HG02798 (cell line): ENCODE results near the gene SSBP2.
"Not testable (repeated sequence)": the region's sequence is repeated elsewhere in the genome, so short reads cannot be mapped to it uniquely, and the experiment has no call there.

Experiments
- ATAC-seq: cut with Tn5 transposase; IDR thresholded peaks from one replicate; pipeline ENCODE4 v1.9.1; 2021; ENCODE audit warnings: mild to moderate bottlenecking; ENCODE audit not compliant: unreplicated experiment, poor library complexity

The SSBP2 gene

DNA sequence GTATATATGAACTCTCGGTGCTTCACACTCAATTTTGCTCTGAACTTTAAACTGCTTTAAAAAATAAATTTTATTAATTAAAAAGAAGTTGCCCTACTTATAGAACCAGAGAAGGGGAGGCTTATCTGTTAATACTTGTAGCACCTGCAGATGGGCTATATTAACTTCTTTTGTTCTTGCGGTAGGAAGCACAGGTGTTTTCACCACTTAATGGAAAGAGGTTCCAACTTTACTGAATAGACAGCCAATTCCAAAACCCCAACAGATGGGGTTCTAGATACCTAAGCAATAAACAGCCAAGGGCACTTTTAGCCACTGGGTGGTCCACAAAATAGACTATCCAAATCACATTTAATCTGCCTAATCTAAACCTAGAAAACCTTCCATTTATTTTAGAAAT lies 65.4 kb downstream of the SSBP2 start:
- ATAC-seq, result no peak

DNA sequence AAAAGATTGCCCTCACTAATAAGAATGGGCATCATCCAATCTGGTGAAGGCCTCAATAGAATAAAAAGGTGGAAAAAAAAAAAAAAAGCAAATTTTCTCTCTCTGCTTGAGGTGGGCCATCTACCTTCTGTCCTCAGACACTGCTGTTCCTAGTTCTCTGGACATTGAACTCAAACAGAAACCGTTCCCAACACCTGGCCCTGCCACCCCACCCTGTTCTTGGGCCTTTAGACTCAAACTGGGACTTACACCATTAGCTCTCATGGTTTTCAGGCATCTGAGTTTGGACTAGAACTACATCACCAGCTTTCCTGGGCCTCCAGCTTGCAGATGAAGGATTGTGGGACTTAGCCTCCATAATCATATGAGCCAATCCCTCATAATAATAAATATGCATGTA lies 71.0 kb downstream of the SSBP2 start:
- no peak for ATAC-seq

DNA sequence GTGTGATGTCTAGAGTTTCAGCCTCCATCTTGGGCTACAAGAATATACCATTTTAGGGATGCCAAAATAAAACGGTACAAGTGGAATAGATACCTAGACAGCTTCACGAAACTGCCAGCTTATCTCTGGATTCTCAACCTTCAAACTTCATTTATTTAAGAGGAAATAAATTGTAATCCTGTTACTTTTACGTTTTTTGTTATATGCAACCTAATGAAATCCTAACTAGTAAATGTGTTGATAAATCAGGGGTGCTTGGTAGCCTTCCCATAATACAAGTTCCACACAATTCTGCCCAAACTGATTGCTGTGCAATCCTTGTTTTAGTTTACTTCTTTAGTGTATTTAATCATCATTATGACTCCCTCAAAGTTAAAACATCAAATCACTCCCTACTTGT lies 75.5 kb downstream of the SSBP2 start:
- ATAC-seq, result no peak

DNA sequence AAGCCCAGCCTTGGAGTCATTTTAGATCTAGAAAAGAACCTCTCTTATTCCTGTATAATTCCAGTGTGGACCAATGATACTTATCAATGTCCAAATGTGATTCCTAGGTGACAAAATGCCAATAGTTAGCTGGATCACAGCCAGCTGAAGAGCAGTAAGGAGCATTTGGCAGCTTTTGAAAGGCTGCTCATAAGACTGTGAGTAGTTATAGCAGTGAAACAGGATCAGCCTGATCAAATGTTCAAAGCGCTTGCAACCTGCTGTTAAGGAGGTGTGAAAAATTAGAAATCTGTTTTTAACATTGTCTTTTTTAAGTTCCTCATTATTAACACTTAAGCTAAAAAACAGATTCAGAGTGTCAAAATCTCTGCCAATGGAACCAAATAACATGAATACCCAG lies 85.1 kb downstream of the SSBP2 start:
- no peak for ATAC-seq

DNA sequence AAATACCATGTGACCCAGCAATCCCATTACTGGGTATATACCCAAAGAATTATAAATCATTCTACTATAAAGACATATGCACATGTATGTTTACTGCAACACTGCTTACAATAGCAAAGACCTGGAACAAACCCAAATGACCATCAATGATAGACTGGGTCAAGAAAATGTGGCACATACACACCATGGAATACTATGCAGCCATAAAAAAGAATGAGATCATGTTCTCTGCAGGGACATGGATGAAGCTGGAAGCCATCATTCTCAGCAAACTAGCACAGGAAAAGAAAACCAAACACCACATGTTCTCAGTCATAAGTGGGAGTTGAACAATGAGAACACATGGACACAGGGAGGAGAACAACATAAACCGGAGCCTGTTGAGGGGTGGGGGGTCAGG lies 90.3 kb downstream of the SSBP2 start:
- not testable (repeated sequence) for ATAC-seq

DNA sequence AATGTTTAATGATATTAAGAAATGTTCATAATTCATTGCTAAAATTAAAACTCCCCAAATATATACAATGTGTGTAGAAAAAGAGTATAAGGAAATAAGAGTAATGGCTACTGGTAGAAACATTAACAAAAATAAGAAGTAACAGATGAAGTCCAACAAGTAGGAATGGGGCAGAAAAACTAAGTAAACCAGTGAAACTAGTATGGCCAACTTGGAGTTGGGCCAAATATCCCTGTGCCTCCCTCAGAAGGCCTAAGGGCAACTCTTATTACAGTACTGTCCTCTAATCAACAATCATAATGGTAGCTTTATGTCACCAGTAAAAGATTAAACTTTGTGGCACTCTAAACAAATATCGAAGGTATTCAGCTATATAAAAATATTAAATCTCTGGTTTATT lies 93.5 kb downstream of the SSBP2 start:
- ATAC-seq, result no peak

DNA sequence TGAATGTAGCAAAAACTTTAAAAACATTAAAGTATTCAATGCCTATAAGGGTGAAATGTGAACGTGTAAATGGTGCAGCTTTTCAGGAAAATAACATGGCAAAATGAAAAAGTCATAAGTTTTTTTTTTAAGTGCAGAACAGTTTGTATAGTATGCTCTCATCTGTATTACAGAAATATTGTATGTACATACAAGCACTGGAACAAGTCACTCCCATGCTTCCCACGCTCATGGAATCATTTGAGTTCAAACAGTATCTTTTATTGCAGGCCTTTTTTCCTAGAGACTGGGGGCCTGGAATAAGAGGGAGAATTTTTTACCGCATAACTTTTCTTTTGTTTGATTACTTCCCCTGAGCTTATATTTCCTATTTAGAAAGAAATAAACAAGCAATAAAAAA lies 94.1 kb downstream of the SSBP2 start:
- no peak for ATAC-seq

DNA sequence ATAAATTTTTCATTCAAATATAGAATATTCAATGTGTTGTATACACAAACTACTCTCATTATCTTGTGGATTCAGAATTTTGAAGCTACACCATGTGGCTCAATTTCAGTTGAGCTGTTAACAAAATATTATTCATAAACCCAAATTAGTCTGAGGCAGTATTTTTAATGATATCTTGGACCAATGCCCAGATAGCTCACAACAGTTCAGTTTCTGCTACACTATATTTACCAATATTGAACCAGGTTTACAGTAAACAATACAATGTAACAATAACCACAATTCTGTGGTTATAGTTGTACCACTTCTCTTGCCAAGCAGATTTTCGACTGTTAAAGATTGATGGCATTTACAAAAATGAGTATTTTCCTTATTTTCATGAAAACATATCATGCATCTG lies 99.9 kb downstream of the SSBP2 start:
- no peak for ATAC-seq

DNA sequence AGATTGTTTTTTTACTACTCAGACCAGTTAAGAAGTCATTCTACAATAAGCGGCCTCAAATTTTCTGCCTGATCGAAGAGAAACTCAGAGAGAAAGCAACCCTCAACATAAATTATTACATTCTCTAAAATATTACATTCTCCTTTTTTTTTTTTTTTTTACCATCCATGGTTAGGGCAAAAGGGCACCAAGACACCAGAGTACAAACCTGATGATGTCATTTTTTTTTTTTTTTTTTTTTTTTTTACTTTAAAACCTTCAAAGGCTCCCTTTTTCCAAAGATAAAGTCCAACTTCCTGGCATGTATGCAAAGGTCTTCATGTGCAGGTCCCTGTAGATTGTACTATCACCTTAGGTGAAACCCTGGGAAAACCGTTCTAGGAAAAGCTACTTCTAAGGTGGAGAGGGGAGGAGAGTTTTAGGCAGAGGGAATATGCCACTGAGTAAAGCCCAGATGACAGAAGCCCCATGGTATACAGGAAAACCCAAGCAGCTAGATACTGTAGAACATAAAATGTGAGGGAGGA lies 104.4 kb downstream of the SSBP2 start:
- no peak for ATAC-seq

DNA sequence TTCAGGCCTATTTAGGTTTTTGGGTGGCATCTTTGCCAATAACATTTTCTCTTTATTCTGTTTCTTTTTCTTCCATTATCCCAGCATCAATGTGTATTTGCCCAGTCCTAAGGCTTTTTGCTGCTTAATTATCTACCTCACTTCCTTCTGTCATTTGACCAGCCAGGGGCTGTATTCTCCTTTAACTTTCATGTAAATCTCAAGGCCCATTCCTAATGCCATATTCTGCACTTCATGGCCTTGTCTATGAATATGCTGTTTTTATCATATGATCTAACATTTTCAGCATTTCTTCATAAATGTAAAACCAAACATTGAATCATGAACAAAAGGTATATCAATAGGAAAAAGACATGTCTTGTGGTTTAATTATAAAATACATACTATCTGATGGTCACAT lies 108.7 kb downstream of the SSBP2 start:
- ATAC-seq, result no peak

DNA sequence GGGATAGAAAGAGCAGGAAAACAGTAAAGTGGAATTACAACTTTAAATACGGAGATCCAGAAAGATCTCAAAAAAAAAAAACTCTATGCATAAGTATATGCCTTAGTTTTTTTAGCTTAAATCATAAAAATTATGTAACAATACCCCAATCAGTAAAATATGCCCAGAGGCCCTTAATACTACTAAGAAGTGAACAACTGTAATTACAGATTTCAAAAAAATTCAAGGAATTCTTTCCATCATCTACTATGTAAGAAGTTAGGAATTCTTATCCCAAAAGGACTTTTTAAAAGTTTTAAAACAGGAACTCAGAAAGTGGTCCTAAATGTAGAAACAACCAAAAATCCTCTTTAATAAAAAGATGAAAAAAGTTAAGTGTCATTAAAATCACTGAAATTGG lies 111.3 kb downstream of the SSBP2 start:
- no peak for ATAC-seq

DNA sequence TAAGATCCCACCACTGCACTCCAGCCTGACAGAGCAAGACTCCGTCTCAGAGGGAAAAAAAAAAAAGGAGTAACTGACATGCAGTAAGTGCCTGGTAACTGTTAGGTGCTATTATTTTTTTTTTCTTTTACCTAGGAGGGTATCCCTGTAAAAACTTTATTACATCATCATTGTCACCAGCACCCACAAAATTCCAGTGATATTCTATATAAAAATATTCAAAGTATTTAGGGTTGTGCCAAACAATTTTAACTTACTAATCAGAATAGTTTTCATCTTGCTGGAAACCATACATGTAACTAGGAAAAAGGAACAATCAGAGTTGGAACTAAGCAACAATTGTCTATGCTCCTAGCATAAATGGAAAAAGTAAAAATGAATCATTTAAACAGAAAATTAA lies 112.4 kb downstream of the SSBP2 start:
- ATAC-seq, result no peak

DNA sequence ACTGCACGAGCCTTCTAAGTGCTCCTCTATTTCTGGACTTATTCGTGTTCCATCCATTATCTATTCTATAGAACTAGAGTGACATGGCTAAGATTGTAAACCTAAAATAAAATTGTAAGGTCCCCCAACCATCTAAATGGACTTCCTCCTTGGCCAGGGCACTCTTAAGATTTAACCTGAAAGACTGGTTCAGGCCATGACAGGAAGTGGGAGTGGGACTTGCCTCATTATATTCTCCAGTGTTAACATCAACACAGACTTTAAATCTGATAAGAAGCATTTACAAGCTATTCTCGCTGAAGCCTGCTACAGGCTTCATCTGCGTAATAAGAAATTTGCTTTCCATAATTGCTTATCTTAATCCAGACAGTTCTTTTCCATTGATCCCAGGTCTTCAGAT lies 117.0 kb downstream of the SSBP2 start:
- ATAC-seq, result no peak

DNA sequence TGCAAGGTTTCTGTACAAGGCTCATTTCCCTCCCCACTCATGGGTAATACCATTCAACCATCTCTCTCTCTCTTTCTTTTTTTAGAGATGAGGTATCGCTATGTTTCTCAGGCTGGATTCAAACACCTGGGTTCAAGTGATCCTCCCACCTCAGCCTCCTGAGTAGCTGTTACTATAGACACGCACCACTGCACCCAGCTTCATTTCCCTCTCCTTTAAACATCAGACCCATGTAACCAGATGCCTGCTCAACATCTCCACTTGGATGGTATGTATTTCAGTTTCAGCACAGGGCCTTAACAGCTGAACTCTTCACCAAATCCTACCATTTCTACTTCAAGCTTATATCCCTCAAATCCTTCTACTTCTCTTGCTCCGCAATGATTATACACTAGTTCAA lies 117.4 kb downstream of the SSBP2 start:
- ATAC-seq, result no peak

DNA sequence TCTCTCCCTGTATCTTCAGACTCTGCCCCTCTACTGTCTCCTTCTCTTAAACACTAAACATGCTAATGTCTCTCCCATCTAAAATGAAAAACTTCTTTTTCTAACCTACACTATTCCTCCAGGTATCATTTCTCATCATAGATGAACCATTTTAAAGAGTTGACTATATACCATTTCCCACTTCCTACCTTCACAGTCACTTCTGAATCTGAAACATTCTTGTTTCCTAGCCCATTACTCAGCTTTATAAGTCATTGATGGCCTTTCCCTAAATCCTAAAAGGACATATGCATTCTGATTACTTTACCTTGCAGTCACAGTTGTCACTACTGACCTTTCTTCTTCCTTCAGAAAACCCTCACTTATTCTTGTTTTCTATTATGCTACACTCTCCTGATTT lies 118.2 kb downstream of the SSBP2 start:
- no peak for ATAC-seq

DNA sequence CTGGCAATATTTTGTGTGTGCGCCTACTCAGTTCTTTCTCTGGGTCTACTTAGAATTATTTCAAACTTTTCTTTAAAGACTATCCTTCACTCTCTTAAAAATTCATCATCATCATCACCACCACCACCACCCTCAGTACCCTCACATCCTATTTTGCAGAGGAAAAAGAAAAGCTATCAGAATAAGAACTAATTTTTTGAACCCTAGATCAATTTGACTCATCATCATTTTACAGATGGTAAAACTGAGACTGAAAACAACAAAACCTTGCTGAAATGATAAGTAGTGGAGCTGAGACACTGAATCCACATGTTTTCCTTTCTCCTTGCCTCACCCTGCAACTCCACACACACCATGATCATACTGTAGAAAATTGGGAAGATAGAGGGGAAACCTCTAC lies 119.3 kb downstream of the SSBP2 start:
- ATAC-seq, result no peak

DNA sequence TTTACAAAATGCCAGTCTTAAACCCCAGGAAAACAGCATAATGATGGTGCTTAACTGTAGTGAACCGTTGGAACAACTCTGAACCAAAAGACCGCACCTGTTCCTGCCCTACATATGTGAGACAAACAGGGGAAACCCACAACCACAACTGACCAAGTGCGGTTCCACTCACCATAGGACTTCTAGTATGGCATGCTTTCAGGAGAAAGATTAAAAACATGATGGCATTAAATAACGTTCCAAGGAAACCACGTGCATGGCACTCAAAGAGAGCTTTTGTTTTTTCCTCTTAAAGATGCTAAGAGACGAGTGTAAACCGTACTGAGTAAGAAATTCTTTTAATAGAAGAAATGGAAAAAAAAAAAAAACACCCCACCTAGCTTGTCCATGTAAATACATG lies 119.8 kb downstream of the SSBP2 start:
- peak; percentile 86 for ATAC-seq

DNA sequence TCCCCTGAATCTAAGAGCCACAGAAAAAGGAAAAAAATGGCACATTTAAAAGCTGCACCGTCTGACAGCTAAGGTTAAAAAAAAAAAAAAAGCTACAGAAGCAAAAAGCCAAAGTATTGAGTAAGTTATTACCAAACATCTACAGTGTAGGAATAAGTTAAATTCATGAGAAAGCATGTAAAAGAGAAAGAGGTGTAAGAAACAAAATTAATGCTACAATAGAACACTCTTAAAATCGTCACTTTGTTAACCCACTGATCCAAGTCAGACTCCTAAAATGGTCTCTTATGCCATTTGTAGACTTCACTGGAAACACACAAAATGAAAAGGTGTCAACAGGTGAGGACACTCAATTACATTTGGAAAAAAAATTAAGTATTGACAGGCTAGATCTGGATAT lies 120.2 kb downstream of the SSBP2 start:
- ATAC-seq, result peak; percentile 4

DNA sequence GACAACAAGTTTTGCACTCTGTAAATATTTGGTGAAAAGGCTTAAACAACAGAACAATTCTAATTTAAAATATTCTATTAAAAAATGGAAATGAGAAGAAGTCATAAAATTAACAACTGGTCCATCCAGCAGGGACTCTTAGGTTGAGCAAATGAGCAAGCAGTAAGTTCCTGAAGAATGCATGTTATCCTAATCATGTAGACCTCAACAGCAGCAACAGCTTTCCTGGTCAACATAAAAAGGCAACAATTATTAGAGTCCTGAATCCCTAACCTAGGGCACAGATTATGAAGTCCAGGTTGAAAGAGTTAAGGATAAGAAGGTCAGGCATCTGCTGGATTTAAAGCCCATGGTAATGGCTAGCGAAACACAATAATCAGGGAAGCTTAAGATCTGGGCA lies 120.9 kb downstream of the SSBP2 start:
- ATAC-seq, result no peak

DNA sequence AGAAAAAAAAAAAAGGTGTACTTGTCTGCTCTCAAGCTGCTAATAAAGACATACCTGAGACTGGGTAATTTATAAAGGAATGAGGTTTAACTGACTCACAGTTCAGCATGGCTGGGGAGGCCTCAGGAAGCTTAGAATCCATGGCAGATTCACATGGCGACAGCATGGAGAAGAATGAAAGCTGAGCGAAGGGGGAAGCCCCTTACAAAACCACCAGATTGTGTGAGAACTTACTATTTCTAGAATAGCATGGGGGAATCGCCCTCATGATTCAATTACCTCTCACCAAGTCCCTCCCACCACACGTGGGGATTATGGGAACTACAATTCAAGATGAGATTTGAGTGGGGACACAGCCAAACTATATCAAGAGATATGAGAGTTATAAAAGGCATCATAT lies 122.8 kb downstream of the SSBP2 start:
- not testable (repeated sequence) for ATAC-seq

DNA sequence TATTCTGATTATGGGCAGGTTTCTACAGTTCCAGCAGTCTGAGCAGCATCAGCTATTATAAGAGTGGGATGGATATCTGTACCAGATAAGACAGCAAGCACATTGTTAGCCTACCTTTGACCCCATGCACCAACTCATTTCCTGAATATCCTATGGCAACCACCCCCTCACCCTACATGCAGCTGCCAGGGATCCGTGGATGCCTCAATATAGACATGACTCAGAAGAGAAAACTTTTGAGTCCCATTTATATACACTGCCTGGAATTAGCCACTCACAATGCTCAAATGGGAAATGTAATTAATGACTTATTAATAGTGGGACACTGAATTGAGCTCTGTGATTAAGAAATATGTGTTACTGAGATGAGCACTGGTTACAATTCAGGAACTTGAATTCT lies 124.4 kb downstream of the SSBP2 start:
- no peak for ATAC-seq

DNA sequence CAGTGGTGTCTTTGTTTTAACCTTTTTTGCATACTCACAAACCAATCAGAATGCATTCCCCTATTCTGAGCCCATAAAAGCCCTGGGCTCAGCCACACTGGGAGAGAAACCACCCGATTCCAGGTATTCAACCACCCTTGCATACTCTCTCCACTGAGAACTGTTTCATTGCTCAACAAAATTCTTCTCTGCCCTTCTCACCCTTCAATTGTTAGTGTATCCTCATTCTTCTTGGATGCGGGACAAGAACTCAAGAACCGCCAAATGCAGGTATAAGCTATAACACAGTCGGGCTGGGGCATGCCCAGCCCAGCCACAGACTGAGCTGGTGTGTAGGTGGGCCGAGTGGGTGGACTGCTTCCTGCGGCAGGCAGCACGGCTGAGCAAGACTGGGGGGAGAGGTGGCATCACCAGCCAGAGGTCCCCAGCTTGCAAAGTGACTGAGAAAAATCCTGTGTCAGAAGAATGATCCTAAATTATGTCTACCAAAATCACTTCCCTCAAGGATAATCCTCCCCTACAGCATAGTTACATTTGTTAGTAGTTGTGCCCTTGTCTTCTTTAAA lies 141.0 kb downstream of the SSBP2 start:
- no peak for ATAC-seq

DNA sequence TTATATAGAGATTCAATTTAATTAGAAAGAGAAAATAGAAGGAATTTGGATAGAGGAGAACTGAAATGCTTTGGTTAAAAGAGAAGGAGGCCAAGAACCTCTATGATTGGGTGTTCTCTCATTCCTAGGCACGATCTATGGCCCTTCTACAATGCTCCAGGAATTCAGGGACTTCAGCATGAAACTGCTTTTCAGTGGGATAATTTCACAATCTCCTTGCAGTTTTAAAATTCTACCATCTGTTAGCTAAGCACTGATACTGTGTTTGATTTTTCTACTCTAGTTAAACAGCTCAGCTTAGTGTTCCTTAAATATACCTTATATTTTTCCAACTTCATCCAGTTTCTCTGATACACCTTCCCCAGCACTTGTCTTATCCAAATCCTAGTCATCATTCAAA lies 141.9 kb downstream of the SSBP2 start:
- ATAC-seq, result no peak
